ENCODE results near the gene B9D1. TPM values are rescaled to one million over a fixed set of nuclear protein-coding genes. Genes with fewer than 3 reads are reported as not detected.
A peak's percentile ranks its signal among the peaks of the same experiment; 100 is the strongest.

The B9D1 gene, protein sequence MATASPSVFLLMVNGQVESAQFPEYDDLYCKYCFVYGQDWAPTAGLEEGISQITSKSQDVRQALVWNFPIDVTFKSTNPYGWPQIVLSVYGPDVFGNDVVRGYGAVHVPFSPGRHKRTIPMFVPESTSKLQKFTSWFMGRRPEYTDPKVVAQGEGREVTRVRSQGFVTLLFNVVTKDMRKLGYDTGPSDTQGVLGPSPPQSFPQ
- 10 to 100 TPM in 5 of 9 donors, 1 to 10 TPM in 4; 5.6 to 27.9 (median 10.8) TPM for total RNA-seq
- 10 to 100 TPM in 1 of 2 donors, 1 to 10 TPM in 1; 9.1 to 10.7 TPM for polyA plus RNA-seq
- long read RNA-seq, donor 1, partial matches to known transcripts, result 1 of 9 reads
- long read RNA-seq, donor 1, other reads (novel, unspliced or antisense), result 4 of 9 reads
- long read RNA-seq, donor 2, partial matches to known transcripts, result 0 of 3 reads
- long read RNA-seq, donor 2, other reads (novel, unspliced or antisense), result 0 of 3 reads
- long read RNA-seq, donor 3, partial matches to known transcripts, result 1 of 3 reads
- long read RNA-seq, donor 3, other reads (novel, unspliced or antisense), result 0 of 3 reads

DNA sequence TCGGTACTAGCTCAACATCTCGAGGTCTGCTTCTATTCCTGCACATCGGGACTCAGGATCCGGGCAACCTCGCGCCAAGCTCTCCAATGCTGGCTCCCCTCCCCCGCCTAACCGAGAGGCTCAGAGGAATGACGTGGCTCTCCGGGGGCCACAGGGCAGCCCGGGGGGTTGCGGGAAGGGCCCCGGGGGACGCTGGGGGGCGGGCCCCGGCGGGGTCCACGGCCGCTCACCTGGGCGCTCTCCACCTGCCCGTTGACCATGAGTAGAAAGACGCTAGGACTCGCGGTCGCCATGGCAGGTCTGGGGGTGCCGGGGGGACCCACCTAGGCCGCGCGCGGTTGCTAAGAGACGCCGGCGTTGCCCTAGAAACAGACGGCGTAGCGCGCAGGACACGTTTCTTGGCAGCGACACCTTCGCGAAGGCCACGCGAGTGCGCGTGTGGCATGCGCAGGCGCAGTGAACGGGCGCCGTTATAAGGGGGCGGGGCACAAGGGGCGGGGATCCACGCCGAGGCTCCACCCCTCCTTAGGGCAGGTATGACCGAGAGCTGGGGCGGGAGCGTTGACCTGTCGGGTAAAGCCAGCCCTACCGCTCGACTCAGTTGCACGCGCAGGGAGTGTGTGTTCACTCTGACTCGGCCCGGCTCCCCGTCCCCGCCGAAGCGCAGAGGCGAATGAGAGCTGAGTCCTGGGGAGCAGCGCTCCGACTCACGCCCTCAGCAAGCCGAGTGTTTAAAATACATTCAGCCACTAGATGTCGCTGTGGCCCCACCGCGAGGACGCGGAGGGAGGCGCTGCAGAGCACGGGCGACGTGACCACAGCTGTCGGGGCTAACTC, at the start of gene B9D1:
Gene B9D1 (minus strand): TSS at position 447 of the 837 bp plus-strand sequence. CDS start 154 bp downstream, at position 293.
- Histone ChIP-seq H3K27ac (peak within 1 kb of the TSS in 11 of 12 donors; percentile 48 to 88 (median 75)), H3K4me3 (peak within 1 kb of the TSS; percentile 58 to 87 (median 79)), H3K4me1 (peaks cover 0 to 20% (median 12%) of the 10 kb centered on the region in 12 donors), H3K9me3 (no peaks in the 10 kb centered on the region), H3K36me3 (peaks cover 0 to 6% (median 0%) of the 10 kb centered on the region in 9 donors), H3K27me3 (peaks cover 0 to 2% (median 0%) of the 10 kb centered on the region in 9 donors)
- 0 to 1% (median 1%) methylated on average over 52 to 83 of the region's 83 CpGs for WGBS, 4 donors
- TF ChIP-seq CTCF (IDR thresholded peaks at IDR 0.05), result peak; percentile 96 to 100 (median 98)
- TF ChIP-seq POLR2A (IDR thresholded peaks at IDR 0.05), result peak in 1 of 2 donors; percentile 50
- ATAC-seq (peak; percentile 93 to 97 (median 96)), DNase-seq (peak; percentile 90 to 97 (median 93))
- intact Hi-C loops (cut with DNase I), result loop anchor here (1.0 to 10.0 kb wide), 9 partner anchors 84 to 405 kb away; partner anchors contain the start of gene ALDH3A2 (in 2 of the 10)

- H3K27me3 ChIP-seq, result no peaks in the 10 kb centered on the region
- no peaks in the 10 kb centered on the region for H3K9me3 ChIP-seq
- H3K36me3 ChIP-seq, result no peaks in the 10 kb centered on the region
- DNase-seq, result no peak
- peaks cover 0 to 14% (median 0%) of the 10 kb centered on the region in 12 donors for H3K4me1 ChIP-seq
- 51 to 70% (median 64%) methylated on average over 7 to 9 of the region's 9 CpGs for WGBS, 4 donors
- peak overlapping the region in 9 of 12 donors; percentile 2 to 55 (median 38) for H3K4me3 ChIP-seq
- intact Hi-C loops (cut with DNase I), result loop anchor here in 1 of 10 donors (5.0 kb wide), 1 partner anchor 39 kb away; no protein-coding TSS in a partner anchor
- no peak overlapping the region for H3K27ac ChIP-seq
- peak in 1 of 4 donors; percentile 31 for ATAC-seq
- no peak for TF ChIP-seq CTCF (IDR thresholded peaks at IDR 0.05)
- TF ChIP-seq POLR2A (IDR thresholded peaks at IDR 0.05), result no peak
Measured at GRCh38 chr17:19411631-19412030, 49.1 kb upstream of the B9D1 start.

DNA sequence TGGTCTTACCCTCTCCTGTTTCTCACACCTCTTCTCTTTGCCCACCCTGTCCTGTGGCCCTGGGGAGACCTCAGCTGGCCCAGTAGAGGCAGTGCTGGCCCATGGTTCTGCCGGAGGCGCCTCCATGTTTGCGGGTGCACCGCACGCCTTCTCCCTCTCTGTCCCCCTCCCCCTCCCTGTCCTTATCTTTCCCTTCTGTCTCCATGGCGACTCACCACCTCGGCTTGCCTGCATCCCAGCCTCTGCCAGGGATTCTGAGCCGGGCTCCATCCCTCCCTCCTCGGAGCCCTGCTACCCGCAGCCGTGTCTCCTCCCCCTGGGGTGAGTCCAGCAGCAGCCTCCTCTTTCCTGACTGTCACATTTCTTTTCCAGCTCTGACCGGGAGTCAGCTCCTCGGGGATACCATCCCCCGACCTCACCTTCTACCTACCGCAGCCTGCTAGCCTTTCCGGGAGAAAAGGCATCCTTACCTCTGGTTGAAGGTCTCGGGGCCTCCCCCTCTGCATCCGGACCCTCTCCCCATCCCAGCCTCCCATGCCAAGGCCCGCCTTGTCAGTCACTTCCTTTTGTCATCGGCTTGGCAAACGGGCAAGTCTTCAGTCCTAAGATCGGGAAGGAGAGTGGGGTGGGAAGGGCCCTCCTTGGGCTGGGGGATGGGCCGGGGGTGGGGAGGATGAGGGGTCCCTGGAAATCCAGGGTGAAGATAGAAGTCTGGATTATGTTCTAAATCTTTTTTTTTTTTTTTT, 48.5 kb upstream of the B9D1 start, which contains the start of gene RNF112:
Gene RNF112 (plus strand): TSS at position 358 of the 746 bp plus-strand sequence. CDS start 177 bp downstream, at position 535.
- intact Hi-C loops (cut with DNase I), result loop anchor here in 1 of 10 donors (5.0 kb wide), 1 partner anchor 39 kb away; no protein-coding TSS in a partner anchor

More for the DNA sequence above, 48.5 kb upstream of the B9D1 start, which contains the start of gene RNF112:
- Histone ChIP-seq H3K4me1 (peaks cover 0 to 14% (median 0%) of the 10 kb centered on the region in 12 donors), H3K4me3 (peak within 1 kb of the TSS in 10 of 12 donors; percentile 2 to 55 (median 36)), H3K27me3 (no peaks in the 10 kb centered on the region), H3K9me3 (no peaks in the 10 kb centered on the region), H3K36me3 (no peaks in the 10 kb centered on the region), H3K27ac (peak within 1 kb of the TSS in 1 of 12 donors; percentile 32)
- peak in 3 of 12 donors; percentile 3 to 26 (median 9) for TF ChIP-seq CTCF (IDR thresholded peaks at IDR 0.05)
- TF ChIP-seq POLR2A (IDR thresholded peaks at IDR 0.05), result no peak
- 26 to 34% (median 28%) methylated on average over 23 of the region's 23 CpGs for WGBS, 4 donors
- peak in 3 of 4 donors; percentile 46 to 65 (median 59) for ATAC-seq
- peak in 1 of 5 donors; percentile 51 for DNase-seq

Measured in heart left ventricle (tissue), 16 donors.